GM13977 (cell line): ENCODE data around the gene AACS.

Source experiments
- DNase-seq: peaks from one replicate; pipeline ENCODE4 v3.0.0; 2012; ENCODE audit warnings: low spot score
- in situ Hi-C: fragments of 300-500 bp; cut with MboI; formaldehyde crosslinking; loops from one replicate; pipeline ENCODE4 v1.12.0; 2022; ENCODE audit warnings: low sequenced_read_pairs, low pct_unique_long_range_greater_than_20kb, mixed read lengths, inconsistent platforms; ENCODE audit not compliant: unreplicated experiment
- TF ChIP-seq, protein P1 (sequence below): IDR thresholded peaks from 2 replicates; pipeline ENCODE4 v1.5.1; 2012; ENCODE audit warnings: mild to moderate bottlenecking, control low read depth; ENCODE audit not compliant: insufficient read depth; ENCODE audit errors: extremely low read depth, missing control alignments

Gene AACS

GRCh38 chr12:125172231-125172850 lies 107.1 kb downstream of the AACS start:
- DNase-seq: no peak
- in situ Hi-C loops: no loop called here
- TF ChIP-seq, protein P1, sequence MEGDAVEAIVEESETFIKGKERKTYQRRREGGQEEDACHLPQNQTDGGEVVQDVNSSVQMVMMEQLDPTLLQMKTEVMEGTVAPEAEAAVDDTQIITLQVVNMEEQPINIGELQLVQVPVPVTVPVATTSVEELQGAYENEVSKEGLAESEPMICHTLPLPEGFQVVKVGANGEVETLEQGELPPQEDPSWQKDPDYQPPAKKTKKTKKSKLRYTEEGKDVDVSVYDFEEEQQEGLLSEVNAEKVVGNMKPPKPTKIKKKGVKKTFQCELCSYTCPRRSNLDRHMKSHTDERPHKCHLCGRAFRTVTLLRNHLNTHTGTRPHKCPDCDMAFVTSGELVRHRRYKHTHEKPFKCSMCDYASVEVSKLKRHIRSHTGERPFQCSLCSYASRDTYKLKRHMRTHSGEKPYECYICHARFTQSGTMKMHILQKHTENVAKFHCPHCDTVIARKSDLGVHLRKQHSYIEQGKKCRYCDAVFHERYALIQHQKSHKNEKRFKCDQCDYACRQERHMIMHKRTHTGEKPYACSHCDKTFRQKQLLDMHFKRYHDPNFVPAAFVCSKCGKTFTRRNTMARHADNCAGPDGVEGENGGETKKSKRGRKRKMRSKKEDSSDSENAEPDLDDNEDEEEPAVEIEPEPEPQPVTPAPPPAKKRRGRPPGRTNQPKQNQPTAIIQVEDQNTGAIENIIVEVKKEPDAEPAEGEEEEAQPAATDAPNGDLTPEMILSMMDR: no peak

DNA sequence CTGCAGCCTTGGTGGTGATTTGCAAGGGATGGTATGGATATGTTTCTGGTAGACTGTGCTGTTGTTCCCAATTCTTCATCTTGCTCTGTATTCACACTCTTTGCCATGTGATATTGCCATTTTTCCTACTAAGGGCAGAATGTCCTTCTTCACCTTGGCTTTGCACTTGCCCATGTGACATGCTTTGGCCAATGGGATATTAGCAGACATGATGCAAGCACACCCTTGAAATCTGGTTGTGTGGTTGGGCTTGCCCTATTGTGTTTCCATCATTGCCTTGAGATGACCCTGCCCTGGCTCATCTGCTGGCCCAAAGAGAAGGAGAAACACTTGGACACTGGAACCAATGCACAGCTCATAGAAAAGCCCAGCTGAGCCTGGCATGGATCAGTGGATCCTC lies 110.3 kb downstream of the AACS start:
- in situ Hi-C loops: no loop called here
- no peak for DNase-seq
- TF ChIP-seq, protein P1: no peak

DNA sequence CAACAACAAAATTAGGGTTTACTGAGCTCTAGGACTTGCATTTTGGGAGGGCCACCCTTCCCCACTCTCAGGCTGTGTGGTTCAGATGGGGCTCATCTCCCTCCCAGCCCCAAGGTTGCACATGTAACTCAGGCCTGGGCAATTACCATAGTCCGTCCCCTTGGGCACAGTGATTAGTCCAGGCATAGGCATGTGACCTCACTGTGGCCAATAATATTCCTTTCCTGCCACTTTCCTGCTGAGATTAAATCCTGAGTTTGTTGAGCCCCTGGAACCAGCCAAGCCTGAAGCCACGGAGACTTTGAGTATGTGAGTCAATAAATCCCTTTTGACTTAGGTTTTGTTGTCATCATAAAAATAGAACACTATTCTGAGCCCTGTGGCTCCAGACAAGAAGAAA lies 113.0 kb downstream of the AACS start:
- DNase-seq: no peak
- in situ Hi-C loops: no loop called here
- TF ChIP-seq, protein P1: no peak

- no peak for DNase-seq
- in situ Hi-C loops: no loop called here
- TF ChIP-seq, protein P1: no peak
These were observed 114.9 kb downstream of the AACS start for GRCh38 chr12:125180144-125180543.

DNA sequence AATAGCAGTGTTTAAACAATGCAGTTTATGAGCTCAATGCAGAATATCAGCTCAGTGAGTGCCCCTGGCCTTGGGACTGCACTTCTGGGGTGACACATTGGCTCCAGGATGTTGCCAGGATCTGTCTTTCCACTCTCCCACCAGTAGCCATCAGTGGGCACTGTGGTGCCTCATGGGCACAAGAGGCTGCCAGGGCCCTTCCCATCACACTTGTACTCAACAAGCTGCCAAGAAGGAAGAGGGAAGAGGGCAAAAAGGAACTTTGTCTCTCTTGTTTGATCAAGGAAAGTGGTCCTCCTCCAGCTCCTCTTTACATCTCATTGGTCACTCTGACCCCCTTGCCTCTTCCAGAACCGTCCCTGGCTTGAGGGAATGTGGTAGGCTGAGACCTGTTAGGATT lies 115.9 kb downstream of the AACS start:
- in situ Hi-C loops: no loop called here
- TF ChIP-seq, protein P1: no peak
- DNase-seq: no peak

DNA sequence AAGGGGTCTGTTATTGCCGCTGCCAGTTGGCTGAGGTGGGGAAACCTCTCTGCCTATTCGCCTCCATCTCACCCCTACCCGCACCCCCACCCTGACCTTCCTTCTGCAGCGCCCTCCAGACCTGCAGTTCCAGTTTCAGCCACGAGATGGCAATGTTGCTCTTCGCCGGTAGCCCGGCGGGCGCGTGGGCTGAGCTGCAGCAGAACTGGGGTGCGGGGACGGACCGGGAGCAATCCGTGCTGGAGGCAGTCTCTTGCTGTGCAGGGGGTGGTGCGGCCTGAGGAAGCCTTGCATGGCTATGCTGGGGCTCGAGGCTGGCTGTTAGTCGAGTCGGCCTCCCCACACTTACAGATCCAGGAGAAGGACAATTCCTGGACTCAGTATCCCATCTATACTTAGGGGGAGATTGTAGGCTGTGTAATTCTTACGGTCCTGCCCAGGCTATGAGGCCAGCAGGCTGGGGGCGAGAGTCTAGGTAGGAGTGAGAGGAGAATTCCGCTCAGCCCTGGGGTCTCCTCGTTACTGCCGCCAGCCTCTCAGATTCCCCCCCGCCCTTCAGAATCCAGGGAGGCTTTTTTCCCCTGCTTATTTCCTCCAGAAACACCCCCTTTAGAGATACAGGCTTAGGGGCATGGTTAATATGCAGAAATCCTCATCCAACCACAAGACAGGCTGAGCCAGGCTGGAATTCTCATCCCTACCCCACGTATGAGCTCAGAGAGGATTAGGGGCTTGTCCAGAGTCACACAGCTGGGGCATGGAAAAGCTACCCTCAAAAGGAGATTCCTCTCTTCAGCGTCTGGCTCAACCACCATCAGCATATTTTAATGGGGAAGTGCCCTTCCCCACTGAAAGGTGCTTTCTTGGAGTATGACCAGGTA lies 118.2 kb downstream of the AACS start:
- peak; percentile 90 for DNase-seq
- in situ Hi-C loops: no loop called here

More for the DNA sequence above, 118.2 kb downstream of the AACS start:
- TF ChIP-seq, protein P1: peak; percentile 100
